AG09319 (cell line): Measurements from ENCODE around the gene TBC1D16.
A peak's percentile ranks its signal among the peaks of the same experiment; 100 is the strongest.
"Not testable (repeated sequence)": the region's sequence is repeated elsewhere in the genome, so short reads cannot be mapped to it uniquely, and the experiment has no call there.

ENCODE experiments used
- DNase-seq: peaks from one replicate; pipeline ENCODE4 v3.0.0-alpha.2; 2010; ENCODE audit warnings: low read depth; ENCODE audit errors: extremely low read depth
- CTCF ChIP-seq: IDR thresholded peaks from 2 replicates; pipeline ENCODE4 v1.5.1; 2011; ENCODE audit warnings: low read depth, mild to moderate bottlenecking, inconsistent platforms, low read length, moderate library complexity

TBC1D16 gene

GRCh38 chr17:79974566-79975497 lies 60.8 kb downstream of the TBC1D16 start:
- no peak for DNase-seq
- TF ChIP-seq CTCF: peak; percentile 4

- TF ChIP-seq CTCF: no peak
- DNase-seq: no peak
Observed at GRCh38 chr17:79971651-79972050, 64.0 kb downstream of the TBC1D16 start.

GRCh38 chr17:79970576-79971068 lies 65.0 kb downstream of the TBC1D16 start:
- no peak for DNase-seq
- peak; percentile 33 for TF ChIP-seq CTCF

GRCh38 chr17:79969906-79970305 lies 65.8 kb downstream of the TBC1D16 start:
- no peak for TF ChIP-seq CTCF
- DNase-seq: no peak

- no peak for DNase-seq
- no peak for TF ChIP-seq CTCF
Observed at GRCh38 chr17:79968116-79968515, 67.6 kb downstream of the TBC1D16 start.

- TF ChIP-seq CTCF: no peak
- DNase-seq: no peak
Observed at GRCh38 chr17:79966681-79967080, 69.0 kb downstream of the TBC1D16 start.

GRCh38 chr17:79965806-79966205 lies 69.9 kb downstream of the TBC1D16 start:
- TF ChIP-seq CTCF: no peak
- no peak for DNase-seq

- not testable (repeated sequence) for DNase-seq
Observed at GRCh38 chr17:79962467-79962866, 73.2 kb downstream of the TBC1D16 start.

- DNase-seq: not testable (repeated sequence)
Observed at GRCh38 chr17:79961567-79961966, 74.1 kb downstream of the TBC1D16 start.
